Measurements from ENCODE around the gene EIF4G3.

- TF ChIP-seq REST (IDR thresholded peaks at IDR 0.05; ENCODE audit: insufficient read depth in 1 of 2, low read depth in 2 of 2, low read length in 2 of 2) (no peak), TAF1 (IDR thresholded peaks at IDR 0.05; ENCODE audit: borderline replicate concordance, insufficient read depth, low read length) (no peak)
These were observed 163.2 kb downstream of the EIF4G3 start for GRCh38 chr1:21013510-21013909.
